ENCODE measurements around the gene PYCR2. TPM values are rescaled to one million over a fixed set of nuclear protein-coding genes. Genes with fewer than 3 reads are reported as not detected.

PYCR2 gene
- total RNA-seq, 2 donors from 2014 or later = 34.2 to 52.4 TPM

- 79 to 83% methylated on average over 4 of the region's 4 CpGs for WGBS, 2 donors
These were observed 19.5 kb upstream of the PYCR2 start for GRCh38 chr1:225943582-225943981.

GRCh38 chr1:225942574-225942973 is 18.5 kb upstream of the PYCR2 start:
- 77 to 80% methylated on average over 7 of the region's 7 CpGs for WGBS, 2 donors
- Histone ChIP-seq H3K9me3 (no peaks in the 10 kb centered on the region), H3K27ac (no peak overlapping the region), H3K36me3 (replicated peaks in 1 of 2; ENCODE audit: insufficient read depth in 1 of 2, low read depth in 2 of 2) (no peaks in the 10 kb centered on the region), H3K4me3 (no peak overlapping the region), H3K27me3 (no peaks in the 10 kb centered on the region), H3K4me1 (peaks cover 7% of the 10 kb centered on the region)
- TF ChIP-seq POLR2A (IDR thresholded peaks at IDR 0.05) = no peak
- no peak for TF ChIP-seq CTCF (IDR thresholded peaks at IDR 0.05)
- ATAC-seq (no peak), DNase-seq (no peak)
- intact Hi-C loops (cut with DNase I) = no loop called here

More at GRCh38 chr1:225943582-225943981, 19.5 kb upstream of the PYCR2 start:
- DNase-seq (no peak), ATAC-seq (no peak)
- no peaks in the 10 kb centered on the region for H3K9me3 ChIP-seq
- no peak overlapping the region for H3K4me3 ChIP-seq
- H3K36me3 ChIP-seq (replicated peaks in 1 of 2; ENCODE audit: insufficient read depth in 1 of 2, low read depth in 2 of 2) = no peaks in the 10 kb centered on the region
- H3K4me1 ChIP-seq = peaks cover 7% of the 10 kb centered on the region
- no peak overlapping the region for H3K27ac ChIP-seq
- intact Hi-C loops (cut with DNase I) = no loop called here
- no peaks in the 10 kb centered on the region for H3K27me3 ChIP-seq
- TF ChIP-seq POLR2A (IDR thresholded peaks at IDR 0.05) (no peak), CTCF (IDR thresholded peaks at IDR 0.05) (no peak)

GRCh38 chr1:225941942-225942222 is 17.8 kb upstream of the PYCR2 start:
- no peak overlapping the region for H3K4me3 ChIP-seq
- H3K27ac ChIP-seq = no peak overlapping the region
- 14 to 26% methylated on average over 1 of the region's 1 CpG for WGBS, 2 donors
- no peaks in the 10 kb centered on the region for H3K27me3 ChIP-seq
- no peak for TF ChIP-seq POLR2A (IDR thresholded peaks at IDR 0.05)
- TF ChIP-seq CTCF (IDR thresholded peaks at IDR 0.05) = no peak
- ATAC-seq (no peak), DNase-seq (no peak)
- H3K4me1 ChIP-seq = peaks cover 7% of the 10 kb centered on the region
- intact Hi-C loops (cut with DNase I) = no loop called here
- H3K9me3 ChIP-seq = no peaks in the 10 kb centered on the region
- H3K36me3 ChIP-seq (replicated peaks in 1 of 2; ENCODE audit: insufficient read depth in 1 of 2, low read depth in 2 of 2) = no peaks in the 10 kb centered on the region

- ATAC-seq (no peak), DNase-seq (no peak)
- intact Hi-C loops (cut with DNase I) = no loop called here
- H3K9me3 ChIP-seq = no peaks in the 10 kb centered on the region
- no peak for TF ChIP-seq CTCF (IDR thresholded peaks at IDR 0.05)
- TF ChIP-seq POLR2A (IDR thresholded peaks at IDR 0.05) = no peak
- no peaks in the 10 kb centered on the region for H3K36me3 ChIP-seq (replicated peaks in 1 of 2; ENCODE audit: insufficient read depth in 1 of 2, low read depth in 2 of 2)
- H3K4me3 ChIP-seq = no peak within 1 kb of the TSS
- 79 to 80% methylated on average over 5 to 6 of the region's 6 CpGs for WGBS, 2 donors
- H3K27ac ChIP-seq = no peak within 1 kb of the TSS
- H3K27me3 ChIP-seq = no peaks in the 10 kb centered on the region
- peaks cover 7% of the 10 kb centered on the region for H3K4me1 ChIP-seq
These were observed 17.3 kb upstream of the PYCR2 start, which contains the start of gene LEFTY2 for GRCh38 chr1:225941187-225941941. Gene LEFTY2 (minus strand): TSS chr1:225941220. CDS start chr1:225941140, 80 bp downstream.

All from body of pancreas (tissue), 4 donors.